SH-SY5Y (cell line): ENCODE data around the gene GPC1.

Experiments
- GATA2 ChIP-seq: IDR thresholded peaks from 2 replicates; pipeline ENCODE4 v1.6.1; 2011; ENCODE audit warnings: mild to moderate bottlenecking, low read depth, low read length
- GATA3 ChIP-seq: IDR thresholded peaks from 2 replicates; pipeline ENCODE4 v1.6.1; 2011; ENCODE audit warnings: low read depth, mild to moderate bottlenecking, low read length, moderate library complexity

DNA sequence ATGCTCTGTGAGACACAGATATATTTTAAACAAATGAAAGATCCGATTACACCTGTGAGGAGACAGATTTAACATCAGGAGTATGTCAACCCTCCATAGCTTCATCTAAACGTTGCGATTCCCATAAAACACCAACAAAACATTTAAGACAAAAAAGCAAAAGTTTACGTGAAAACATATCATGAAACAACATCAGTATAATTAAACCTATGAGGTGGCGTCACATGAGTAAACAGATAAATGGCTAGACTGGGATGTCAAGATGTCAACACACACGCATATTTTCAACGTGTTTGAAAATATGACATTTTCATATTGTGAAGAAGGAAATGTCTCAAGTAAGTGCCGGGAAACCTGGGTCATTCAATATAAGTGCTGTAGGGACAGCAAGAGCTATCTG lies 25.5 kb upstream of the GPC1 start:
- TF ChIP-seq GATA3 (no peak), GATA2 (no peak)
